Neural progenitor cell (in vitro differentiated cells): Measurements from ENCODE around the gene TCERG1L.

Source experiments
- EZH2 ChIP-seq: fragments of 200-600 bp; sonication (generic); IDR thresholded peaks from 2 replicates; pipeline ENCODE4 v1.6.1; 2017; ENCODE audit warnings: antibody characterized with exemption, mild to moderate bottlenecking, moderate library complexity
- EZH2phosphoT487 ChIP-seq: fragments of 200-600 bp; sonication (generic); IDR thresholded peaks from 2 replicates; pipeline ENCODE4 v1.6.1; 2017; ENCODE audit warnings: antibody characterized with exemption
- TF ChIP-seq, protein P1 (sequence below): fragments of 200-600 bp; sonication (generic); IDR thresholded peaks from 2 replicates; pipeline ENCODE4 v1.5.1; 2017; ENCODE audit warnings: antibody characterized with exemption, mild to moderate bottlenecking

DNA sequence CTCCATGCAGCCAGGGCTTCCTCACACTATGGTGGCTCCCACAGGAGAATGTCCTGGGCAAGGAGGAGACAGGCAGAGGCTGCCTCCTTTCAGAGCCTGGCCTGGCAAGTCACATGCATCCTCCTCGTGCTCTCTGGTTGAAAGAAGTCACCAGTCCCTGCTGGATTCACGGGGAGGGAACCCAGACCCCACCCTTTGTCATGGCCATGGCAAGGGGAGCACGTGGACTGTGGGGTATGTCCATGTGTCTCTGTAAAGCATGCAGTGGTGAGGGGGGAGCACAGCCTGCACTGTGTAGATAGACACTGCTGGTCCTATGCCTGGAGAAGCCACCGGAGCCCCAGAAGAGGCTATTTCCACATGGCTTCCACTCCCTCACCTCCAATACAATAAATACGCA lies 225.0 kb downstream of the TCERG1L start:
- TF ChIP-seq, protein P1, sequence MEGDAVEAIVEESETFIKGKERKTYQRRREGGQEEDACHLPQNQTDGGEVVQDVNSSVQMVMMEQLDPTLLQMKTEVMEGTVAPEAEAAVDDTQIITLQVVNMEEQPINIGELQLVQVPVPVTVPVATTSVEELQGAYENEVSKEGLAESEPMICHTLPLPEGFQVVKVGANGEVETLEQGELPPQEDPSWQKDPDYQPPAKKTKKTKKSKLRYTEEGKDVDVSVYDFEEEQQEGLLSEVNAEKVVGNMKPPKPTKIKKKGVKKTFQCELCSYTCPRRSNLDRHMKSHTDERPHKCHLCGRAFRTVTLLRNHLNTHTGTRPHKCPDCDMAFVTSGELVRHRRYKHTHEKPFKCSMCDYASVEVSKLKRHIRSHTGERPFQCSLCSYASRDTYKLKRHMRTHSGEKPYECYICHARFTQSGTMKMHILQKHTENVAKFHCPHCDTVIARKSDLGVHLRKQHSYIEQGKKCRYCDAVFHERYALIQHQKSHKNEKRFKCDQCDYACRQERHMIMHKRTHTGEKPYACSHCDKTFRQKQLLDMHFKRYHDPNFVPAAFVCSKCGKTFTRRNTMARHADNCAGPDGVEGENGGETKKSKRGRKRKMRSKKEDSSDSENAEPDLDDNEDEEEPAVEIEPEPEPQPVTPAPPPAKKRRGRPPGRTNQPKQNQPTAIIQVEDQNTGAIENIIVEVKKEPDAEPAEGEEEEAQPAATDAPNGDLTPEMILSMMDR: no peak
- TF ChIP-seq EZH2phosphoT487: no peak
- TF ChIP-seq EZH2: no peak
